ENCODE results near the gene GPM6B.

GPM6B gene

GRCh38 chrX:13816643-13817627 is at the start of gene GPM6B:
GPM6B (minus strand) TSS chrX:13817093; CDS start chrX:13816904, 189 bp downstream.
- Histone ChIP-seq H3K27me3 (peaks cover 97 to 100% (median 100%) of the 10 kb centered on the region in 11 experiments), H3K4me1 (no peaks in the 10 kb centered on the region), H3K4me3 (no peak within 1 kb of the TSS), H4K20me1 (no peaks in the 10 kb centered on the region; a peak in 2 of 22 replicates), H3K27ac (no peak within 1 kb of the TSS), H3K9ac (no peak within 1 kb of the TSS), H3K4me2 (no peak within 1 kb of the TSS), H3K9me3 (replicated peaks in 1 of 11) (0 out of 22 replicates have a peak, but pooled peaks cover 0 to 5% (median 0%) of the 10 kb centered on the region in 11 experiments), H3K36me3 (no peaks in the 10 kb centered on the region)
- no peak for TF ChIP-seq Cebpa-rat (IDR thresholded peaks at IDR 0.05)

- Histone ChIP-seq H3K4me1 (peaks cover 0 to 11% (median 0%) of the 10 kb centered on the region in 10 experiments; a peak in 1 of 20 replicates), H3K27ac (no peak overlapping the region), H3K9ac (no peak overlapping the region), H3K4me3 (no peak overlapping the region), H3K9me3 (replicated peaks in 1 of 11) (no peaks in the 10 kb centered on the region), H4K20me1 (no peaks in the 10 kb centered on the region; a peak in 1 of 22 replicates), H3K36me3 (no peaks in the 10 kb centered on the region), H3K27me3 (peaks cover 97 to 100% (median 98%) of the 10 kb centered on the region in 11 experiments), H3K4me2 (no peak overlapping the region)
- TF ChIP-seq Cebpa-rat (IDR thresholded peaks at IDR 0.05), result no peak
These were observed 47.4 kb upstream of the GPM6B start for GRCh38 chrX:13864264-13864663.

GRCh38 chrX:13863324-13863723 is 46.4 kb upstream of the GPM6B start:
- no peak for TF ChIP-seq Cebpa-rat (IDR thresholded peaks at IDR 0.05)

GRCh38 chrX:13859724-13860123 is 42.8 kb upstream of the GPM6B start:
- no peak overlapping the region for H3K4me3 ChIP-seq
- no peak overlapping the region for H3K27ac ChIP-seq
- no peak overlapping the region for H3K4me2 ChIP-seq
- H4K20me1 ChIP-seq, result peaks cover 0 to 6% (median 0%) of the 10 kb centered on the region in 11 experiments; a peak in 4 of 22 replicates
- no peak for TF ChIP-seq Cebpa-rat (IDR thresholded peaks at IDR 0.05)
- H3K4me1 ChIP-seq, result peaks cover 0 to 9% (median 0%) of the 10 kb centered on the region in 10 experiments; a peak in 3 of 20 replicates
- H3K9me3 ChIP-seq (replicated peaks in 1 of 11), result no peaks in the 10 kb centered on the region
- no peak overlapping the region for H3K9ac ChIP-seq
- no peaks in the 10 kb centered on the region for H3K36me3 ChIP-seq
- peaks cover 97 to 100% (median 98%) of the 10 kb centered on the region in 11 experiments for H3K27me3 ChIP-seq

More at GRCh38 chrX:13863324-13863723, 46.4 kb upstream of the GPM6B start:
- H3K4me2 ChIP-seq, result no peak overlapping the region
- H3K4me1 ChIP-seq, result peaks cover 0 to 9% (median 0%) of the 10 kb centered on the region in 10 experiments; a peak in 1 of 20 replicates
- H3K27me3 ChIP-seq, result peaks cover 97 to 100% (median 98%) of the 10 kb centered on the region in 11 experiments
- no peaks in the 10 kb centered on the region for H3K9me3 ChIP-seq (replicated peaks in 1 of 11)
- no peak overlapping the region for H3K9ac ChIP-seq
- no peak overlapping the region for H3K27ac ChIP-seq
- H3K4me3 ChIP-seq, result no peak overlapping the region
- H4K20me1 ChIP-seq, result no peaks in the 10 kb centered on the region; a peak in 2 of 22 replicates
- no peaks in the 10 kb centered on the region for H3K36me3 ChIP-seq

- no peak overlapping the region for H3K4me2 ChIP-seq
- peaks cover 95 to 100% (median 98%) of the 10 kb centered on the region in 11 experiments for H3K27me3 ChIP-seq
- H3K27ac ChIP-seq, result no peak overlapping the region
- H3K4me1 ChIP-seq, result peaks cover 0 to 9% (median 0%) of the 10 kb centered on the region in 10 experiments; a peak in 3 of 20 replicates
- H3K9ac ChIP-seq, result no peak overlapping the region
- H4K20me1 ChIP-seq, result peaks cover 0 to 6% (median 0%) of the 10 kb centered on the region in 11 experiments; a peak in 5 of 22 replicates
- H3K4me3 ChIP-seq, result no peak overlapping the region
- no peaks in the 10 kb centered on the region for H3K36me3 ChIP-seq
- TF ChIP-seq Cebpa-rat (IDR thresholded peaks at IDR 0.05), result no peak
- H3K9me3 ChIP-seq (replicated peaks in 1 of 11), result no peaks in the 10 kb centered on the region
These were observed 40.9 kb upstream of the GPM6B start for GRCh38 chrX:13857804-13858203.

- H3K4me1 ChIP-seq, result peaks cover 0 to 9% (median 0%) of the 10 kb centered on the region in 10 experiments; a peak in 3 of 20 replicates
- no peak overlapping the region; a peak in 1 of 22 replicates for H3K4me2 ChIP-seq
- H4K20me1 ChIP-seq, result peaks cover 0 to 6% (median 0%) of the 10 kb centered on the region in 11 experiments; a peak in 5 of 22 replicates
- H3K9me3 ChIP-seq (replicated peaks in 1 of 11), result no peaks in the 10 kb centered on the region
- H3K27ac ChIP-seq, result no peak overlapping the region
- no peak for TF ChIP-seq Cebpa-rat (IDR thresholded peaks at IDR 0.05)
- H3K36me3 ChIP-seq, result no peaks in the 10 kb centered on the region
- no peak overlapping the region for H3K4me3 ChIP-seq
- no peak overlapping the region for H3K9ac ChIP-seq
- peaks cover 94 to 100% (median 99%) of the 10 kb centered on the region in 11 experiments for H3K27me3 ChIP-seq
These were observed 39.0 kb upstream of the GPM6B start for GRCh38 chrX:13855689-13856450.

- H4K20me1 ChIP-seq, result peaks cover 0 to 6% (median 0%) of the 10 kb centered on the region in 11 experiments; a peak in 5 of 22 replicates
- H3K4me2 ChIP-seq, result no peak overlapping the region
- H3K9me3 ChIP-seq (replicated peaks in 1 of 11), result peaks cover 0 to 5% (median 0%) of the 10 kb centered on the region in 11 experiments; a peak in 1 of 22 replicates
- TF ChIP-seq Cebpa-rat (IDR thresholded peaks at IDR 0.05), result no peak
- peaks cover 91 to 100% (median 99%) of the 10 kb centered on the region in 11 experiments for H3K27me3 ChIP-seq
- peaks cover 0 to 9% (median 0%) of the 10 kb centered on the region in 10 experiments; a peak in 3 of 20 replicates for H3K4me1 ChIP-seq
- no peak overlapping the region for H3K27ac ChIP-seq
- no peak overlapping the region for H3K4me3 ChIP-seq
- H3K9ac ChIP-seq, result no peak overlapping the region
- no peaks in the 10 kb centered on the region for H3K36me3 ChIP-seq
These were observed 37.1 kb upstream of the GPM6B start for GRCh38 chrX:13854003-13854402.

GRCh38 chrX:13852001-13852695 is 35.3 kb upstream of the GPM6B start:
- peaks cover 0 to 8% (median 0%) of the 10 kb centered on the region in 11 experiments; a peak in 5 of 22 replicates for H4K20me1 ChIP-seq
- no peak for TF ChIP-seq Cebpa-rat (IDR thresholded peaks at IDR 0.05)
- H3K9ac ChIP-seq, result no peak overlapping the region
- H3K4me1 ChIP-seq, result peaks cover 0 to 9% (median 0%) of the 10 kb centered on the region in 10 experiments; a peak in 3 of 20 replicates
- H3K27ac ChIP-seq, result no peak overlapping the region
- H3K36me3 ChIP-seq, result no peaks in the 10 kb centered on the region
- H3K4me2 ChIP-seq, result no peak overlapping the region
- H3K27me3 ChIP-seq, result peaks cover 92 to 100% (median 99%) of the 10 kb centered on the region in 11 experiments
- H3K9me3 ChIP-seq (replicated peaks in 1 of 11), result peaks cover 0 to 5% (median 0%) of the 10 kb centered on the region in 11 experiments; a peak in 1 of 22 replicates
- no peak overlapping the region for H3K4me3 ChIP-seq
